Measurements from ENCODE around the gene ACY1. TPM values are rescaled to one million over a fixed set of nuclear protein-coding genes. Genes with fewer than 3 reads are reported as not detected.

Gene ACY1
- total and polyA plus RNA-seq, 10 of the 15 experiments (the other 5 are each of a cell fraction or from before 2014, with no cell fraction given) = 18.5 to 42.2 (median 27.8) TPM

DNA sequence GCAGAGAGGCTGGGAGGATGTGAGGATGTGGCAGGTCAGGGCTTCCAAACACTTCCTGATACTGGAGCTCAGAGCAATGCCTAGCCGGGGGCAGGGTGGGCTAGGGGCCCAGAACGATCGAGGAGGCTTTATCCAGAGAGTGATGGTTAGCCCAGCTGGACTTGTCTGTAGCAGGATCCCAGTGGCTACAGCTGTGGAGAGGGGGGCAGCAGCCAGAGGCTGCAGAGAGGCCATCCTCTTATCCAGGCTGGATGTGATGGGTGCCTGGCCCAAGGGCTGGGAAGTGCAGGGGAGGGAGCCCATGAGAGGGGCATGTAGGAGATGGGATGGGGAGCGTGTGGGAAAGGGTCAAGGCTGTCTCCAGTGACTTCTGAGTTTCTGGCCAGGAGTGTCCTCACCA, 36.5 kb upstream of the ACY1 start:
- CTCF ChIA-PET = interaction anchor here (0.7 to 1.5 kb wide), 2 partner anchors 27 to 197 kb away, joined by 3 read pairs; partner anchors contain the start of gene ABHD14B
- Histone ChIP-seq H3K27ac (ENCODE audit: control insufficient read depth, insufficient read depth) (no peak overlapping the region), H2AFZ (ENCODE audit: control insufficient read depth, low read depth, low read length) (no peak overlapping the region), H3K4me2 (ENCODE audit: control insufficient read depth, insufficient read depth) (no peak overlapping the region), H3K9me3 (replicated peaks; ENCODE audit: control insufficient read depth, insufficient read depth, low read length) (no peaks in the 10 kb centered on the region), H3K36me3 (ENCODE audit: control insufficient read depth in 2 of 2, insufficient read depth in 2 of 2, low read length in 1 of 2) (peaks cover 0 to 2% of the 10 kb centered on the region in 2 experiments; a peak in 1 of 4 replicates), H3K79me2 (ENCODE audit: control insufficient read depth, insufficient read depth, low read length) (peaks cover 6% of the 10 kb centered on the region), H3K4me3 (no peak overlapping the region), H3K4me1 (ENCODE audit: control insufficient read depth, insufficient read depth, low read length) (peaks cover 11% of the 10 kb centered on the region), H3K27me3 (replicated peaks in 1 of 2; ENCODE audit: control insufficient read depth in 2 of 2, insufficient read depth in 2 of 2, low read length in 1 of 2) (no peaks in the 10 kb centered on the region), H4K20me1 (ENCODE audit: control insufficient read depth, insufficient read depth) (no peaks in the 10 kb centered on the region), H3K9ac (ENCODE audit: control insufficient read depth, insufficient read depth, low read length) (no peak overlapping the region)
- DNase-seq (ENCODE audit: low read depth, low spot score) = no peak
- ATAC-seq = no peak
- no peak for FAIRE-seq
- in situ Hi-C loops (cut with MboI) (no loop called here), intact Hi-C loops (cut with micrococcal nuclease; ENCODE audit: unreplicated experiment) (no loop called here)
- SMC1A ChIA-PET (ENCODE audit: uncharacterized antibody, unreplicated experiment) = no interaction called here
- RAD21 ChIA-PET (ENCODE audit: unreplicated experiment) = no interaction called here
- no peak for TF ChIP-seq NFIC (IDR thresholded peaks at IDR 0.05; ENCODE audit: low read depth, low read length)
- whole genome bisulfite sequencing (ENCODE audit: insufficient coverage, insufficient replicate concordance, low lambda C conversion rate, missing lambda C conversion rate) = 57% methylated on average over 4 of the region's 4 CpGs
- POLR2A ChIA-PET = no interaction called here
- BruUV-seq (replicated peaks) = no TSS peak

DNA sequence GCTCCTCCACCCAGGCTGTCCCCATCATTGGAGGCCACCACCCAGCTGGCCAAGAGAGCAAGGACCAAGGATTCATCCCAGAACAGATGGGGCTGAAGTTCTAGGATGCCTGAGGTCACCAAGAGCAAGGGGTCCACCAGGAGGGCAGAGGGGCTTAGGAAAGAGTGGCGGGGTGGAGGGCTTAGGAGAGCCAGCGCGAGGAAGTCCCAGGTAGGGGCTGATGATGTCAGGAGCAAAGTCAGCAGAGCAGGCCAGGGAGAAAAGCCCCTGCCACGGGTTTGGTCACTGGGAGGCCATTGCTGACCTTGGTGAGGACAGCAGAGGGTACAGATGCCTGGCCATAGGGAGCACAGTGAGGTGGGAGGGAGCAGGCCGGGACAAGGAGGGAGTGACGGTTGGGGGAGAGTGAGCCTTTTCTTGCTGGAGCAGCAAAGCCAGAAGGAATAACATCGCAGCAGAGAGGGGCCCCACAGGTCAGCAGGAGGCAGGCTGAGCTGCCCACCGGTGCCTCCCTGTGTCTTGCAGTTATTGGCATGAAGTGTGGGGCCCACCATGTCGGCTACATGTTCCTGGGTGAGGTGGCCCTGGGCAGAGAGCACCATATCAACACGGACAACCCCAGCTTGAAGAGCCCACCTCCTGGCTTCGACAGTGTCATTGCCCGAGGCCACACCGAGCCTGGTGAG, 36.0 kb upstream of the ACY1 start:
- no peak for ATAC-seq
- intact Hi-C loops (cut with micrococcal nuclease; ENCODE audit: unreplicated experiment) = no loop called here
- peaks cover 10% of the 10 kb centered on the region for H3K4me1 ChIP-seq (ENCODE audit: control insufficient read depth, insufficient read depth, low read length)
- SMC1A ChIA-PET (ENCODE audit: uncharacterized antibody, unreplicated experiment) = no interaction called here
- no peak overlapping the region for H3K4me3 ChIP-seq
- H3K36me3 ChIP-seq (ENCODE audit: control insufficient read depth in 2 of 2, insufficient read depth in 2 of 2, low read length in 1 of 2) = peaks cover 0 to 2% of the 10 kb centered on the region in 2 experiments; a peak in 1 of 4 replicates
- no peak overlapping the region for H3K27ac ChIP-seq (ENCODE audit: control insufficient read depth, insufficient read depth)
- no peak overlapping the region for H3K4me2 ChIP-seq (ENCODE audit: control insufficient read depth, insufficient read depth)
- no peaks in the 10 kb centered on the region for H4K20me1 ChIP-seq (ENCODE audit: control insufficient read depth, insufficient read depth)
- no peak overlapping the region for H3K9ac ChIP-seq (ENCODE audit: control insufficient read depth, insufficient read depth, low read length)
- no peaks in the 10 kb centered on the region for H3K27me3 ChIP-seq (replicated peaks in 1 of 2; ENCODE audit: control insufficient read depth in 2 of 2, insufficient read depth in 2 of 2, low read length in 1 of 2)
- DNase-seq (ENCODE audit: low read depth, low spot score) = no peak
- RAD21 ChIA-PET (ENCODE audit: unreplicated experiment) = no interaction called here
- 86% methylated on average over 13 of the region's 13 CpGs for WGBS (ENCODE audit: insufficient coverage, insufficient replicate concordance, low lambda C conversion rate, missing lambda C conversion rate)
- in situ Hi-C loops (cut with MboI) = no loop called here
- H3K79me2 ChIP-seq (ENCODE audit: control insufficient read depth, insufficient read depth, low read length) = peaks cover 3% of the 10 kb centered on the region
- H2AFZ ChIP-seq (ENCODE audit: control insufficient read depth, low read depth, low read length) = no peak overlapping the region
- POLR2A ChIA-PET = no interaction called here
- no peak for FAIRE-seq
- no peaks in the 10 kb centered on the region for H3K9me3 ChIP-seq (replicated peaks; ENCODE audit: control insufficient read depth, insufficient read depth, low read length)
- CTCF ChIA-PET = interaction anchor here (1.5 kb wide), 1 partner anchor 27 kb away, joined by 3 read pairs; the partner anchor contains the start of gene ABHD14B
- BruUV-seq (replicated peaks) = no TSS peak
- TF ChIP-seq TCF12 (IDR thresholded peaks at IDR 0.05; ENCODE audit: low read depth, low read length) = no peak
- TF ChIP-seq BMI1 (IDR thresholded peaks at IDR 0.05; ENCODE audit: borderline replicate concordance) = no peak
- TF ChIP-seq, protein P1, sequence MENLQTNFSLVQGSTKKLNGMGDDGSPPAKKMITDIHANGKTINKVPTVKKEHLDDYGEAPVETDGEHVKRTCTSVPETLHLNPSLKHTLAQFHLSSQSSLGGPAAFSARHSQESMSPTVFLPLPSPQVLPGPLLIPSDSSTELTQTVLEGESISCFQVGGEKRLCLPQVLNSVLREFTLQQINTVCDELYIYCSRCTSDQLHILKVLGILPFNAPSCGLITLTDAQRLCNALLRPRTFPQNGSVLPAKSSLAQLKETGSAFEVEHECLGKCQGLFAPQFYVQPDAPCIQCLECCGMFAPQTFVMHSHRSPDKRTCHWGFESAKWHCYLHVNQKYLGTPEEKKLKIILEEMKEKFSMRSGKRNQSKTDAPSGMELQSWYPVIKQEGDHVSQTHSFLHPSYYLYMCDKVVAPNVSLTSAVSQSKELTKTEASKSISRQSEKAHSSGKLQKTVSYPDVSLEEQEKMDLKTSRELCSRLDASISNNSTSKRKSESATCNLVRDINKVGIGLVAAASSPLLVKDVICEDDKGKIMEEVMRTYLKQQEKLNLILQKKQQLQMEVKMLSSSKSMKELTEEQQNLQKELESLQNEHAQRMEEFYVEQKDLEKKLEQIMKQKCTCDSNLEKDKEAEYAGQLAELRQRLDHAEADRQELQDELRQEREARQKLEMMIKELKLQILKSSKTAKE (IDR thresholded peaks at IDR 0.05; ENCODE audit: low read depth, poor library complexity, severe bottlenecking) = no peak
- TF ChIP-seq IKZF1 (conservative IDR thresholded peaks at IDR 0.05) = no peak
- TF ChIP-seq CEBPZ (IDR thresholded peaks at IDR 0.05; ENCODE audit: low read depth, low read length) = no peak
- no peak for TF ChIP-seq PKNOX1 (IDR thresholded peaks at IDR 0.05)
- no peak for TF ChIP-seq LARP7 (IDR thresholded peaks at IDR 0.05)
- TF ChIP-seq SIX5 (IDR thresholded peaks at IDR 0.05; ENCODE audit: low read depth, low read length, severe bottlenecking) = no peak

Measured in GM12878 (cell line).